ENCODE results near the gene PRRC2A.
A peak's percentile ranks its signal among the peaks of the same experiment; 100 is the strongest.

The PRRC2A gene

DNA sequence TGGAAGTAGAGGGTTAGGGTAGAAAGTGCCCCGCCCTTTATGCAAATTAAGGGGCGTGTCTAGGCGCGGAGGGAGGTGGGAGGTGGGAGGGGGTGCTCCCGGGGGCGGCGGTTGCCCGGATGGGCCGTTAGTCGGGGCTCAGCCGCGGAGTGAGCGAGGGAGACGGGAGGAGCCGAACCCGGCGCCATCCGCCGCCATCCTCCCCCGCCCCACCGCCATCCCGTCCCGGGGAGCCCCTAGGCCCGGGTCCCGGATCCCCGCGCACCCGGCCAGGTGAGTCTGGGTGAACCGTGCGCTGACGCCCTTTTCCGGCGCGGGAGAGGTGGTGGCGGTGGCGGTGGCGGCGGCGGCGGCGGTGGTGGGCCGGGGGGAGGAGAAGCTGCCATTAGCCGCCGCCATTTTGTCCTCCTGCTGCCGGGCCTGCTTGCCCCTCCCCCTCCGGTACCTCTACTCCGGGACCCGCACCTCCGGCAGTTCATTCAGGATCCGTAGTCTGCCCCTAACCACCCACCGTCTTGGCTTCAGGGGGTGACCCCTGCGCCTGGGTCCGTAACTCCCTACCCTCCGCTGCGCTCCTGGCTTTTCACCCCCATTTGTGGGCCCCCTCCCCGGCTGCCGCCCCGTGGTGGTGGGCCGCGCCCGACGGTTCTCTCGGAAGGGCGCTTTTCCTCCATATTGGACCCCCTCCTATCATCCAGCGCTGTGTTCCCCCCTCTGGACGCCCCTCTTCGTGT is at the start of gene PRRC2A:
TSS of gene PRRC2A (plus strand) at position 130 of the 734 bp plus-strand sequence. CDS start 2,075 bp downstream, outside the sequence.
- DNase-seq = no peak

- DNase-seq = peak; percentile 79 to 82
Measured at GRCh38 chr6:31572041-31572911, 48.2 kb upstream of the PRRC2A start, which contains the start of gene LTA. TSS of gene LTA (plus strand) at chr6:31572289. CDS start at chr6:31572743, 454 bp downstream.

- DNase-seq = no peak
Measured at GRCh38 chr6:31573239-31574105, 47.0 kb upstream of the PRRC2A start.

DNA sequence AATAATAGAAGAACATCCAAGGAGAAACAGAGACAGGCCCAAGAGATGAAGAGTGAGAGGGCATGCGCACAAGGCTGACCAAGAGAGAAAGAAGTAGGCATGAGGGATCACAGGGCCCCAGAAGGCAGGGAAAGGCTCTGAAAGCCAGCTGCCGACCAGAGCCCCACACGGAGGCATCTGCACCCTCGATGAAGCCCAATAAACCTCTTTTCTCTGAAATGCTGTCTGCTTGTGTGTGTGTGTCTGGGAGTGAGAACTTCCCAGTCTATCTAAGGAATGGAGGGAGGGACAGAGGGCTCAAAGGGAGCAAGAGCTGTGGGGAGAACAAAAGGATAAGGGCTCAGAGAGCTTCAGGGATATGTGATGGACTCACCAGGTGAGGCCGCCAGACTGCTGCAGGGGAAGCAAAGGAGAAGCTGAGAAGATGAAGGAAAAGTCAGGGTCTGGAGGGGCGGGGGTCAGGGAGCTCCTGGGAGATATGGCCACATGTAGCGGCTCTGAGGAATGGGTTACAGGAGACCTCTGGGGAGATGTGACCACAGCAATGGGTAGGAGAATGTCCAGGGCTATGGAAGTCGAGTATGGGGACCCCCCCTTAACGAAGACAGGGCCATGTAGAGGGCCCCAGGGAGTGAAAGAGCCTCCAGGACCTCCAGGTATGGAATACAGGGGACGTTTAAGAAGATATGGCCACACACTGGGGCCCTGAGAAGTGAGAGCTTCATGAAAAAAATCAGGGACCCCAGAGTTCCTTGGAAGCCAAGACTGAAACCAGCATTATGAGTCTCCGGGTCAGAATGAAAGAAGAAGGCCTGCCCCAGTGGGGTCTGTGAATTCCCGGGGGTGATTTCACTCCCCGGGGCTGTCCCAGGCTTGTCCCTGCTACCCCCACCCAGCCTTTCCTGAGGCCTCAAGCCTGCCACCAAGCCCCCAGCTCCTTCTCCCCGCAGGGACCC is 46.1 kb upstream of the PRRC2A start:
- peak in 1 of 2 donors; percentile 34 for DNase-seq

DNA sequence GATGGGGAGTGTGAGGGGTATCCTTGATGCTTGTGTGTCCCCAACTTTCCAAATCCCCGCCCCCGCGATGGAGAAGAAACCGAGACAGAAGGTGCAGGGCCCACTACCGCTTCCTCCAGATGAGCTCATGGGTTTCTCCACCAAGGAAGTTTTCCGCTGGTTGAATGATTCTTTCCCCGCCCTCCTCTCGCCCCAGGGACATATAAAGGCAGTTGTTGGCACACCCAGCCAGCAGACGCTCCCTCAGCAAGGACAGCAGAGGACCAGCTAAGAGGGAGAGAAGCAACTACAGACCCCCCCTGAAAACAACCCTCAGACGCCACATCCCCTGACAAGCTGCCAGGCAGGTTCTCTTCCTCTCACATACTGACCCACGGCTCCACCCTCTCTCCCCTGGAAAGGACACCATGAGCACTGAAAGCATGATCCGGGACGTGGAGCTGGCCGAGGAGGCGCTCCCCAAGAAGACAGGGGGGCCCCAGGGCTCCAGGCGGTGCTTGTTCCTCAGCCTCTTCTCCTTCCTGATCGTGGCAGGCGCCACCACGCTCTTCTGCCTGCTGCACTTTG is 45.1 kb upstream of the PRRC2A start, which contains the start of gene TNF:
TSS of gene TNF (plus strand) at position 231 of the 567 bp plus-strand sequence. CDS start at position 408, 177 bp downstream.
- peak; percentile 90 to 93 for DNase-seq

DNA sequence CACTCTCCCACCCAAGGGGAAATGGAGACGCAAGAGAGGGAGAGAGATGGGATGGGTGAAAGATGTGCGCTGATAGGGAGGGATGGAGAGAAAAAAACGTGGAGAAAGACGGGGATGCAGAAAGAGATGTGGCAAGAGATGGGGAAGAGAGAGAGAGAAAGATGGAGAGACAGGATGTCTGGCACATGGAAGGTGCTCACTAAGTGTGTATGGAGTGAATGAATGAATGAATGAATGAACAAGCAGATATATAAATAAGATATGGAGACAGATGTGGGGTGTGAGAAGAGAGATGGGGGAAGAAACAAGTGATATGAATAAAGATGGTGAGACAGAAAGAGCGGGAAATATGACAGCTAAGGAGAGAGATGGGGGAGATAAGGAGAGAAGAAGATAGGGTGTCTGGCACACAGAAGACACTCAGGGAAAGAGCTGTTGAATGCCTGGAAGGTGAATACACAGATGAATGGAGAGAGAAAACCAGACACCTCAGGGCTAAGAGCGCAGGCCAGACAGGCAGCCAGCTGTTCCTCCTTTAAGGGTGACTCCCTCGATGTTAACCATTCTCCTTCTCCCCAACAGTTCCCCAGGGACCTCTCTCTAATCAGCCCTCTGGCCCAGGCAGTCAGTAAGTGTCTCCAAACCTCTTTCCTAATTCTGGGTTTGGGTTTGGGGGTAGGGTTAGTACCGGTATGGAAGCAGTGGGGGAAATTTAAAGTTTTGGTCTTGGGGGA is 44.4 kb upstream of the PRRC2A start:
- DNase-seq = peak in 1 of 2 donors; percentile 31

DNA sequence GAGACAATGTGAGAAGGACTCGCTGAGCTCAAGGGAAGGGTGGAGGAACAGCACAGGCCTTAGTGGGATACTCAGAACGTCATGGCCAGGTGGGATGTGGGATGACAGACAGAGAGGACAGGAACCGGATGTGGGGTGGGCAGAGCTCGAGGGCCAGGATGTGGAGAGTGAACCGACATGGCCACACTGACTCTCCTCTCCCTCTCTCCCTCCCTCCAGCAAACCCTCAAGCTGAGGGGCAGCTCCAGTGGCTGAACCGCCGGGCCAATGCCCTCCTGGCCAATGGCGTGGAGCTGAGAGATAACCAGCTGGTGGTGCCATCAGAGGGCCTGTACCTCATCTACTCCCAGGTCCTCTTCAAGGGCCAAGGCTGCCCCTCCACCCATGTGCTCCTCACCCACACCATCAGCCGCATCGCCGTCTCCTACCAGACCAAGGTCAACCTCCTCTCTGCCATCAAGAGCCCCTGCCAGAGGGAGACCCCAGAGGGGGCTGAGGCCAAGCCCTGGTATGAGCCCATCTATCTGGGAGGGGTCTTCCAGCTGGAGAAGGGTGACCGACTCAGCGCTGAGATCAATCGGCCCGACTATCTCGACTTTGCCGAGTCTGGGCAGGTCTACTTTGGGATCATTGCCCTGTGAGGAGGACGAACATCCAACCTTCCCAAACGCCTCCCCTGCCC is 43.5 kb upstream of the PRRC2A start:
- peak; percentile 53 to 69 for DNase-seq

DNA sequence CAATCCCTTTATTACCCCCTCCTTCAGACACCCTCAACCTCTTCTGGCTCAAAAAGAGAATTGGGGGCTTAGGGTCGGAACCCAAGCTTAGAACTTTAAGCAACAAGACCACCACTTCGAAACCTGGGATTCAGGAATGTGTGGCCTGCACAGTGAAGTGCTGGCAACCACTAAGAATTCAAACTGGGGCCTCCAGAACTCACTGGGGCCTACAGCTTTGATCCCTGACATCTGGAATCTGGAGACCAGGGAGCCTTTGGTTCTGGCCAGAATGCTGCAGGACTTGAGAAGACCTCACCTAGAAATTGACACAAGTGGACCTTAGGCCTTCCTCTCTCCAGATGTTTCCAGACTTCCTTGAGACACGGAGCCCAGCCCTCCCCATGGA is 42.9 kb upstream of the PRRC2A start:
- peak in 1 of 2 donors; percentile 16 for DNase-seq

GRCh38 chr6:31578184-31579118 is 42.1 kb upstream of the PRRC2A start:
- DNase-seq = peak in 1 of 2 donors; percentile 36

DNA sequence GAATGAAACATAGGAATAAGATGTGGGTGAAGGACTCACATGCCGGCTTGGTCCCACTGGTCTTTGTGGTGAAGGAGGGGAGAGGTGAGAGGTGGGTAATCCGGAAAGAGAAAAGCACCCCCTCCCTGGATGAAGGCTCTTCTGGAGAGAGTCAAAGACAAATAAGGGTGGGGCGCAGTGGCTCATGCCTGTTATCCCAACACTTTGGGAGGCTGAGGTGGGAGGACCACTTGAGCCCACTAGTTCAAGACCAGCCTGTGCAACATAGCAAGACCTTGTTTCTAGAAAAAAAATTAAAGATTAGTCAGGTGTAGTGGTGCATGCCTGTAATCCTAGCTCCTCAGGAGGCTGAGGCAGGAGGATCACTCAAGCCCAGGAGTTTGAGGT is 41.4 kb upstream of the PRRC2A start:
- peak in 1 of 2 donors; percentile 29 for DNase-seq

GRCh38 chr6:31579546-31580437 is 40.7 kb upstream of the PRRC2A start:
- DNase-seq = peak in 1 of 2 donors; percentile 39

DNA sequence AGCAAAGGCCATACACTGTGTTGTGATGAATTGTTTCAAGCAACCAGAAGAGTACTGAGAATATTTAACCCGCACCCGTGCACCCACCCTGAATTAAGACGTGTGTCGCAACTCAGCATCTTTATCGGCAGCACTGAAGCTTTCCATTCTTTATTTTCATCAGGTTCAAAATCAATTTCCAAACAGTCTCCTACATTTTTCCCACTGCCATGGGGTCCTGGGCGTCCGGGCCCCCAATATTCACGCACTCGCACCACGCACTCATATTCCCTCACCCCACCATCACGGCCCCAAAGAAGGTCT is 40.1 kb upstream of the PRRC2A start:
- no peak for DNase-seq

- peak; percentile 88 for DNase-seq
Measured at GRCh38 chr6:31580807-31581433, 39.6 kb upstream of the PRRC2A start.

DNA sequence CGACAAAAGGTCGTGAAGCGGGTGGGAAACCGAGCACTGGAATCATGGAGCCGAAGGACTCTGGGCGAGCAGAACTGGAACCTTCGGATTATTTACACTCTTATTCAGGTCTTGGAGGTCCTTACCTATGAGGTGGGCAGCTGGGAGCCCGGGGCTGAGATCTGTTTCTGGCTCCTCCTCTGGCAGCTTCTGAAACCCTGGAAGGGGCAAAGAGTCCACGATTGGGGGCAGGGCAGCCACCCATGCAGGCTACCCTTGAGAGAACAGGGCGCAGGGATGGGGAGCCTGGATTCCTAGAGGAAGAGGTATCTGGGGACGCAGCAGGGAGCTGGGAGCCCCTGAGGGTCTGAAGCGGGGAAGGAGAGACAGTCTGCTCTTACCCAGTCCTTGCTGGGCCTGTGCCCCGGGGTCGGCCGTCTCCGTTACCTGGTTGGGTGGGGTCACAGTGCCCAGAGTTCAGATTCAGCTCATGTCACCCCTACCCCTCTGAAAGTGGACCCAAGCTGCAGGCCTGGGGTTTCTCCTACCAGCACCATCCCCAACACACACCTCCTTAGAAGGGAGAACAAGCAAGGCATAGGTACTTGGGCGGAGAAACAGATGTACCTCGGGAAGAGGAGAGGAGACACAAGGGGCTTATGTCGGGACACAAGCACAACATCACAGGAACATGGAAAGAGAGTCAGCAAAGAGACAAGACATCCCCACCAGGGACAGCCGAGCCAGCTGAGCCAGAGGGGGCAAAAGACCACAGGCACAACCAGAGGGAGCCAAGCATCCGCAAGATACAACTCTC is 38.9 kb upstream of the PRRC2A start:
- peak in 1 of 2 donors; percentile 16 for DNase-seq

DNA sequence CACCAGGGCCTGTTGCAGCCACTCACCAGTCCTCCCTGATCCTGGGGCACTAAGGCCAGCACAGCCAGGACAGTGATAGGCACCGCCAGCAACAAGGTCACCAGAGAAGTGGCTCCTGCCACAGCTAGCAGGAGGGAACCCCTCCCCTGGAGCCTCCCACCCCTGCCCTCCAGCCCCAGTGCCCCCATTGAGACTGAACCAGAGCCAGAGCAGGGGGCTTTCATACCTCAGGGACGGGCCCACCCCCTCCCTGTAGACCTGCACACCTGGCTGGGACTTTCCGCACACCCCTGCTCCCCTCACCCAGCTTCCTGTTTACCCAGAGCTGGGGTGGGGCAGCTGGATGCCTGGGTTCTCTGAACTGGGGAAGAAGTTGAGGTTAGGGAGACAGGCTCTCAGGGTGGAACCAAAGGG is 38.3 kb upstream of the PRRC2A start, which contains the start of gene LTB:
TSS of gene LTB (minus strand) at position 195 of the 414 bp plus-strand sequence. CDS start at position 188, 7 bp downstream.
- peak; percentile 82 to 83 for DNase-seq

DNA sequence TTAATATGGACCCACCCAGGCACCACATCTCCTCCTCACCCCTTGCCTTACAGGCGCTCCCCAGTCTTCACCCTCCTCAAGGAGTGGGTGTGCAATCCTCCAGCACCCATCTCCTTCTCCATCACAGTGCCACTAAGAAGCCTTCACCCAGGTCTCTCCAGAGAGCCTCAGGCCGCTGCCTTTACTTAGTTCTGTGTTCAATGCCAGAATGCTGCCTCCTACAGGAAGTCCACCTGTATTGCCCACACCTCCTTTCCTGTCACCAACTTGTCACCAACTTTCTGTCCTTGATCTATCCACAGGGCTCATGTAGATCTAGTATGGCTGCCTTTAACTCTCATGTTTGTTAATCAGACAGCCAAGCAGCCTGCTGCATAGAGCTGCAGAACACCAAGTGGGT is 35.0 kb upstream of the PRRC2A start:
- peak; percentile 67 to 71 for DNase-seq
